ENCODE results near the gene ASPSCR1. TPM values are rescaled to one million over a fixed set of nuclear protein-coding genes. Genes with fewer than 3 reads are reported as not detected.

ASPSCR1 gene
- total and polyA plus RNA-seq, 12 donors: 10.2 to 177 (median 27.6) TPM

GRCh38 chr17:81996757-81997441 is 19.5 kb downstream of the ASPSCR1 start:
- Histone ChIP-seq H3K27ac (no peak overlapping the region), H3K9me3 (replicated peaks in 1 of 3) (no peaks in the 10 kb centered on the region), H3K36me3 (replicated peaks in 1 of 2) (no peaks in the 10 kb centered on the region), H3K4me1 (replicated peaks in 1 of 2) (peaks cover 4 to 9% of the 10 kb centered on the region in 2 donors), H3K27me3 (no peaks in the 10 kb centered on the region), H3K4me3 (no peak overlapping the region)
- no peak for TF ChIP-seq CTCF (IDR thresholded peaks at IDR 0.05)
- TF ChIP-seq POLR2A (IDR thresholded peaks at IDR 0.05): no peak
- DNase-seq: no peak
- intact Hi-C loops (cut with DNase I): no loop called here
- WGBS, 4 donors: 93 to 96% (median 95%) methylated on average over 26 to 30 of the region's 30 CpGs

- no peak overlapping the region for H3K27ac ChIP-seq
- TF ChIP-seq CTCF (IDR thresholded peaks at IDR 0.05) (no peak), POLR2A (IDR thresholded peaks at IDR 0.05) (no peak)
- no peaks in the 10 kb centered on the region for H3K36me3 ChIP-seq (replicated peaks in 1 of 2)
- H3K4me3 ChIP-seq: no peak overlapping the region
- 76 to 89% (median 84%) methylated on average over 7 of the region's 7 CpGs for WGBS, 4 donors
- intact Hi-C loops (cut with DNase I): no loop called here
- no peaks in the 10 kb centered on the region for H3K9me3 ChIP-seq (replicated peaks in 1 of 3)
- DNase-seq: no peak
- H3K4me1 ChIP-seq (replicated peaks in 1 of 2): peaks cover under 1 to 2% of the 10 kb centered on the region in 2 donors
- no peaks in the 10 kb centered on the region for H3K27me3 ChIP-seq
These were observed 20.8 kb downstream of the ASPSCR1 start for GRCh38 chr17:81998212-81998611.

GRCh38 chr17:81998691-81999438 is 21.4 kb downstream of the ASPSCR1 start:
- Histone ChIP-seq H3K27ac (no peak overlapping the region), H3K36me3 (replicated peaks in 1 of 2) (no peaks in the 10 kb centered on the region), H3K9me3 (replicated peaks in 1 of 3) (no peaks in the 10 kb centered on the region), H3K27me3 (no peaks in the 10 kb centered on the region), H3K4me1 (replicated peaks in 1 of 2) (peaks cover 4 to 8% of the 10 kb centered on the region in 2 donors), H3K4me3 (no peak overlapping the region)
- no peak for TF ChIP-seq POLR2A (IDR thresholded peaks at IDR 0.05)
- no peak for TF ChIP-seq CTCF (IDR thresholded peaks at IDR 0.05)
- DNase-seq: no peak
- WGBS, 4 donors: 78 to 96% (median 89%) methylated on average over 9 to 14 of the region's 14 CpGs
- intact Hi-C loops (cut with DNase I): no loop called here

GRCh38 chr17:81999587-81999975 is 22.2 kb downstream of the ASPSCR1 start:
- WGBS, 4 donors: 93 to 95% (median 93%) methylated on average over 9 to 12 of the region's 12 CpGs
- Histone ChIP-seq H3K9me3 (replicated peaks in 1 of 3) (no peaks in the 10 kb centered on the region), H3K36me3 (replicated peaks in 1 of 2) (no peaks in the 10 kb centered on the region), H3K27me3 (no peaks in the 10 kb centered on the region), H3K4me3 (no peak overlapping the region), H3K27ac (no peak overlapping the region), H3K4me1 (replicated peaks in 1 of 2) (peaks cover 4 to 12% of the 10 kb centered on the region in 2 donors)
- intact Hi-C loops (cut with DNase I): no loop called here
- TF ChIP-seq CTCF (IDR thresholded peaks at IDR 0.05) (no peak), POLR2A (IDR thresholded peaks at IDR 0.05) (no peak)
- no peak for DNase-seq
